HCT116 (cell line): ENCODE data around the gene PIEZO2. TPM values are rescaled to one million over a fixed set of nuclear protein-coding genes. Genes with fewer than 3 reads are reported as not detected.

Experiments used
- ATAC-seq: fragments of 200-7000 bp; cut with Tn5 transposase; 2 replicates; pipeline ENCODE4 v1.9.1; 2020; ENCODE audit warnings: mild to moderate bottlenecking, moderate library complexity
- BruUV-seq: library from RNA; stranded (reverse); fragments of 400-500 nt; replicated peaks from 2 replicates; lab custom pipeline; 2021; lab: Mats Ljungman, UMichigan
- CTCF ChIA-PET: fragments of 300-600 bp; sonication (Branson Sonifier 250); formaldehyde crosslinking; loops from one replicate; lab custom pipeline; 2021; ENCODE audit warnings: antibody characterized with exemption; lab: Charles Lee
- POLR2A ChIA-PET: fragments of 300-600, 350-600 bp; sonication (Branson Sonifier 250); formaldehyde crosslinking; loops from one replicate; lab custom pipeline; 2021; ENCODE audit warnings: antibody characterized with exemption; lab: Charles Lee
- RAD21 ChIA-PET, 2 experiments: fragments of 300-600 bp; sonication (Branson Sonifier 250); formaldehyde crosslinking; loops; one replicate each; lab custom pipeline; 2023; ENCODE audit warnings: low total read pairs in 2 of 2; ENCODE audit not compliant: uncharacterized antibody in 2 of 2, unreplicated experiment in 2 of 2, low non-redundant PET in 1 of 2; lab: Charles Lee
- DNase-seq: peaks from one replicate; pipeline ENCODE4 v3.0.0-alpha.2; 2010; ENCODE audit warnings: low read depth, low spot score
- H2AFZ ChIP-seq: fragments of 200-600 bp; shearing (Covaris generic), sonication (generic); 2 replicates; pipeline ENCODE4 v1.6.1; 2017; ENCODE audit warnings: low read depth, mixed run types, mixed read lengths, antibody characterized with exemption, low read length; ENCODE audit not compliant: poor library complexity, severe bottlenecking
- H3K27ac ChIP-seq: 2 replicates; pipeline ENCODE4 v1.5.1; 2012; ENCODE audit warnings: low read depth, low read length
- H3K27me3 ChIP-seq: fragments of 200-600 bp; sonication (generic); 2 replicates; pipeline ENCODE4 v1.6.1; 2016; ENCODE audit warnings: mixed run types, low read length, mixed read lengths; ENCODE audit not compliant: insufficient read depth
- H3K36me3 ChIP-seq, 2 experiments: fragments of 200-500 bp in 1 of 2; fragments of 200-600 bp in 1 of 2; sonication (Bioruptor generic) in 1 of 2; sonication (generic) in 1 of 2; 2 replicates each; pipeline versions ENCODE4 v1.5.1 to v1.6.1; 2014 to 2016; ENCODE audit warnings: low read length in 2 of 2, inconsistent platforms in 1 of 2, mixed read lengths in 1 of 2, mixed run types in 1 of 2; ENCODE audit not compliant: insufficient read depth in 2 of 2, control insufficient read depth in 1 of 2
- H3K4me1 ChIP-seq, 2 experiments: fragments of 200-600 bp in 1 of 2; sonication (generic) in 1 of 2; 2 replicates each; pipeline versions ENCODE4 v1.5.1 to v1.6.1; 2012 to 2017; ENCODE audit warnings: low read length in 2 of 2, inconsistent platforms in 1 of 2, mild to moderate bottlenecking in 1 of 2, mixed read lengths in 1 of 2, mixed run types in 1 of 2, moderate library complexity in 1 of 2; ENCODE audit not compliant: insufficient read depth in 2 of 2, control insufficient read depth in 1 of 2
- H3K4me2 ChIP-seq: fragments of 200-600 bp; sonication (generic); 2 replicates; pipeline ENCODE4 v1.6.1; 2017; ENCODE audit warnings: mixed run types, low read length, mixed read lengths
- H3K4me3 ChIP-seq, 2 experiments: fragments of 200-600 bp in 1 of 2; sonication (generic) in 1 of 2; replicated peaks in 1 of 2; 2 replicates each; pipeline ENCODE4 v1.5.1; 2011 to 2016; ENCODE audit warnings: low read length in 2 of 2, control low read depth in 1 of 2, low read depth in 1 of 2, mild to moderate bottlenecking in 1 of 2, mixed read lengths in 1 of 2, mixed run types in 1 of 2
- H3K79me2 ChIP-seq: fragments of 200-600 bp; sonication (generic); 2 replicates; pipeline ENCODE4 v1.6.1; 2017; ENCODE audit warnings: mild to moderate bottlenecking, mixed run types, low read length, moderate library complexity, mixed read lengths; ENCODE audit not compliant: insufficient read depth
- H3K9ac ChIP-seq: fragments of 200-600 bp; sonication (generic); 2 replicates; pipeline ENCODE4 v1.6.1; 2016; ENCODE audit warnings: low read length, mixed read lengths
- H3K9me2 ChIP-seq: fragments of 200-600 bp; sonication (generic), shearing (Covaris generic); 2 replicates; pipeline ENCODE4 v1.6.1; 2017; ENCODE audit warnings: mixed run types, mild to moderate bottlenecking, moderate library complexity; ENCODE audit not compliant: insufficient read depth
- H3K9me3 ChIP-seq, 2 experiments: fragments of 200-500 bp in 1 of 2; fragments of 200-600 bp in 1 of 2; sonication (Bioruptor generic) in 1 of 2; sonication (generic) in 1 of 2; 2 replicates each; pipeline ENCODE4 v1.6.1; 2014 to 2017; ENCODE audit warnings: low read length in 2 of 2, mixed read lengths in 2 of 2, inconsistent platforms in 1 of 2, low read depth in 1 of 2, mild to moderate bottlenecking in 1 of 2, mixed run types in 1 of 2, moderate library complexity in 1 of 2; ENCODE audit not compliant: control insufficient read depth in 1 of 2, insufficient read depth in 1 of 2
- H4K20me1 ChIP-seq: fragments of 200-600 bp; sonication (generic), shearing (Covaris generic); 2 replicates; pipeline ENCODE4 v1.6.1; 2017; ENCODE audit warnings: mixed run types, mild to moderate bottlenecking, moderate library complexity; ENCODE audit not compliant: insufficient read depth
- CEBPB ChIP-seq: IDR thresholded peaks from 2 replicates; pipeline ENCODE4 v1.6.1; 2012; ENCODE audit warnings: low read depth
- EGR1 ChIP-seq: IDR thresholded peaks from 2 replicates; pipeline ENCODE4 v1.6.1; 2012; ENCODE audit warnings: low read depth
- ELF1 ChIP-seq: IDR thresholded peaks from 2 replicates; pipeline ENCODE4 v1.6.1; 2012; ENCODE audit warnings: low read depth, borderline replicate concordance
- EZH2 ChIP-seq: fragments of 200-600 bp; sonication (generic); IDR thresholded peaks from 2 replicates; pipeline ENCODE4 v1.6.1; 2017; ENCODE audit warnings: antibody characterized with exemption, mixed run types
- FOSL1 ChIP-seq: IDR thresholded peaks from 2 replicates; pipeline ENCODE4 v1.6.1; 2012; ENCODE audit warnings: low read depth
- JUND ChIP-seq: IDR thresholded peaks from 2 replicates; pipeline ENCODE4 v1.6.1; 2012
- RAD21 ChIP-seq: IDR thresholded peaks from 2 replicates; pipeline ENCODE4 v1.6.1; 2012; ENCODE audit warnings: low read depth, mild to moderate bottlenecking
- SP1 ChIP-seq: IDR thresholded peaks from 2 replicates; pipeline ENCODE4 v1.6.1; 2012; ENCODE audit warnings: low read depth
- TCF7L2 ChIP-seq: IDR thresholded peaks from 2 replicates; pipeline ENCODE4 v1.7.0; 2011; ENCODE audit warnings: borderline replicate concordance, inconsistent platforms; ENCODE audit not compliant: insufficient read depth, insufficient read length; ENCODE audit errors: extremely low read depth
- YY1 ChIP-seq: IDR thresholded peaks from 2 replicates; pipeline ENCODE4 v1.6.1; 2011; ENCODE audit warnings: low read length, low read depth, moderate library complexity, mild to moderate bottlenecking; ENCODE audit not compliant: insufficient replicate concordance; ENCODE audit errors: extremely low read depth
- intact Hi-C: fragments of 100-400 bp; cut with micrococcal nuclease; formaldehyde crosslinking; loops from 2 replicates; pipeline ENCODE4 v1.10.0; 2022
- total RNA-seq: library from RNA; stranded (reverse); gene quantifications from one replicate; pipeline ENCODE4 v1.2.1, GENCODE V29; 2021; ENCODE audit not compliant: unreplicated experiment
- TF ChIP-seq, protein P1 (sequence below), 3 experiments: fragments of 200-600 bp in 1 of 3; sonication (generic) in 1 of 3; IDR thresholded peaks in 2 of 3; conservative IDR thresholded peaks in 1 of 3; 2 replicates each; pipeline ENCODE4 v1.5.1; 2012 to 2017; ENCODE audit warnings: low read depth in 2 of 3, low read length in 2 of 3, antibody characterized with exemption in 1 of 3, borderline replicate concordance in 1 of 3, control low read depth in 1 of 3, mild to moderate bottlenecking in 1 of 3, mixed read lengths in 1 of 3, mixed run types in 1 of 3, moderate library complexity in 1 of 3; ENCODE audit not compliant: insufficient read depth in 1 of 3

PIEZO2 gene
- total RNA-seq, 1 experiment from 2014 or later: 0.34 TPM

DNA sequence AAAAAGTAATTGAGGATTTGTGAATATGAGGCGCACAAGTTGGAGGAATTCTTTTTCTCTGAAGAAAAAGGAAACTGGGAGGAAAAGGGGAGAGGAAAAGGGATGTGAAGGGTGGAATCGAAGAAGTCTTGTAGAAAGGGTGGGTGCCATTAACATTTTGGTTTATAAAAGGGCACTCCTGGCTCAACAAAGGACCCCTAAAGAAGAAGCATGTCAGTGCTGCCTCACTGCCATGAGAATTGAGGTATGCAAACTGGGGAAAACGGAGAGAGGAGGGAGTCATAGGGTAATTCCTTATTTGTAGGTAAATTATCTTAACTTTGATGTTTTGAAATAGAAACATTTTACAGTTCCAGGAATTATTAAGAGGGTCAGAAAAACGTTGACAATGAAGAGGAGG, 416.4 kb downstream of the PIEZO2 start:
- Histone ChIP-seq H3K79me2 (no peaks in the 10 kb centered on the region), H3K27ac (no peak overlapping the region), H3K9me3 (no peaks in the 10 kb centered on the region), H3K4me1 (no peaks in the 10 kb centered on the region), H4K20me1 (no peaks in the 10 kb centered on the region), H3K4me3 (no peak overlapping the region), H3K9me2 (no peaks in the 10 kb centered on the region), H3K27me3 (peaks cover 21% of the 10 kb centered on the region), H2AFZ (no peak overlapping the region), H3K4me2 (no peak overlapping the region), H3K36me3 (no peaks in the 10 kb centered on the region), H3K9ac (no peak overlapping the region)
- ChIA-PET CTCF (no interaction called here), POLR2A (no interaction called here), RAD21 (no interaction called here)
- no TSS peak for BruUV-seq
- TF ChIP-seq YY1: no peak
- TF ChIP-seq RAD21: no peak
- TF ChIP-seq JUND: no peak
- no peak for TF ChIP-seq FOSL1
- no peak for TF ChIP-seq EGR1
- TF ChIP-seq, protein P1, sequence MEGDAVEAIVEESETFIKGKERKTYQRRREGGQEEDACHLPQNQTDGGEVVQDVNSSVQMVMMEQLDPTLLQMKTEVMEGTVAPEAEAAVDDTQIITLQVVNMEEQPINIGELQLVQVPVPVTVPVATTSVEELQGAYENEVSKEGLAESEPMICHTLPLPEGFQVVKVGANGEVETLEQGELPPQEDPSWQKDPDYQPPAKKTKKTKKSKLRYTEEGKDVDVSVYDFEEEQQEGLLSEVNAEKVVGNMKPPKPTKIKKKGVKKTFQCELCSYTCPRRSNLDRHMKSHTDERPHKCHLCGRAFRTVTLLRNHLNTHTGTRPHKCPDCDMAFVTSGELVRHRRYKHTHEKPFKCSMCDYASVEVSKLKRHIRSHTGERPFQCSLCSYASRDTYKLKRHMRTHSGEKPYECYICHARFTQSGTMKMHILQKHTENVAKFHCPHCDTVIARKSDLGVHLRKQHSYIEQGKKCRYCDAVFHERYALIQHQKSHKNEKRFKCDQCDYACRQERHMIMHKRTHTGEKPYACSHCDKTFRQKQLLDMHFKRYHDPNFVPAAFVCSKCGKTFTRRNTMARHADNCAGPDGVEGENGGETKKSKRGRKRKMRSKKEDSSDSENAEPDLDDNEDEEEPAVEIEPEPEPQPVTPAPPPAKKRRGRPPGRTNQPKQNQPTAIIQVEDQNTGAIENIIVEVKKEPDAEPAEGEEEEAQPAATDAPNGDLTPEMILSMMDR (IDR thresholded peaks at IDR 0.05 in 2 of 3, conservative IDR thresholded peaks at IDR 0.05 in 1 of 3; ENCODE audit: borderline replicate concordance in 1 of 3, insufficient read depth in 1 of 3, low read depth in 2 of 3, low read length in 2 of 3): no peak
- intact Hi-C loops: no loop called here
- DNase-seq (no peak), ATAC-seq (no peak)

DNA sequence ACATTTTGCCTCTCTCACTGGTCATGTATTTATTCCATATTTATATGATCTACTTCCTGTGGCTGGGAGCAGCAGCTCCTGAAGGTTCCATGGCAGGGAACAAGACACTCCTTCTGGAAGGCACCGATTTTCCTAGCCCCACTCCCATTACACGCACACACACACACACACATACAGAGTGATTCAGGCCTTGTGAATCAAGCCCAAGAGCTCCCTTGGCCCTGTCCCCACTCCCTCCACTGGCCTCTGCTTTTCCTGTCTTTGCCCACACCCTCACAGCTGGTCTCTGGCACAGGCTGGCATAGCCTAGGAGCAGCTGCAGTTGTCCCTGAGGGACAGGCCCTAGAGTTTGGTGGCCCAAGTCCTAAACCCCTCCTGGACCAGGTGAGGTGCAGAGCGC, 421.9 kb downstream of the PIEZO2 start:
- Histone ChIP-seq H3K27ac (no peak overlapping the region), H4K20me1 (no peaks in the 10 kb centered on the region), H3K4me2 (no peak overlapping the region), H3K4me3 (no peak overlapping the region), H3K9ac (no peak overlapping the region), H2AFZ (no peak overlapping the region), H3K9me3 (no peaks in the 10 kb centered on the region), H3K79me2 (no peaks in the 10 kb centered on the region)
- POLR2A ChIA-PET: no interaction called here
- no peak for DNase-seq
- no TSS peak for BruUV-seq
- CTCF ChIA-PET: no interaction called here
- no peak for ATAC-seq
- intact Hi-C loops: no loop called here
- TF ChIP-seq SP1: no peak
- no peak for TF ChIP-seq EZH2
- no peak for TF ChIP-seq CEBPB
- TF ChIP-seq TCF7L2: no peak
- no peak for TF ChIP-seq ELF1
- no peak for TF ChIP-seq FOSL1
- TF ChIP-seq, all 23 proteins: peak for 0
- Histone ChIP-seq H3K4me1 (no peaks in the 10 kb centered on the region), H3K27me3 (no peaks in the 10 kb centered on the region), H3K36me3 (no peaks in the 10 kb centered on the region), H3K9me2 (no peaks in the 10 kb centered on the region)
- RAD21 ChIA-PET: no interaction called here
